IMR-90 (cell line): Measurements from ENCODE around the gene TOR2A. TPM values are rescaled to one million over a fixed set of nuclear protein-coding genes. Genes with fewer than 3 reads are reported as not detected.
A peak's percentile ranks its signal among the peaks of the same experiment; 100 is the strongest.

Experiments
- ATAC-seq: fragments of 200-7000 bp; cut with Tn5 transposase; 2 replicates; pipeline ENCODE4 v1.9.1; 2020; ENCODE audit warnings: low read depth, mild to moderate bottlenecking, moderate library complexity
- BruUV-seq: library from RNA; stranded (reverse); fragments of 400-500 nt; replicated peaks from 2 replicates; lab custom pipeline; 2021; lab: Mats Ljungman, UMichigan
- CTCF ChIA-PET: fragments of 300-600 bp; formaldehyde crosslinking; extraction: SDS; loops from one replicate; lab custom pipeline; 2021; ENCODE audit warnings: antibody characterized with exemption; lab: Yijun Ruan, JAX
- POLR2A ChIA-PET: fragments of 300-600 bp; sonication (Branson Sonifier 250); formaldehyde crosslinking; loops from one replicate; lab custom pipeline; 2022; ENCODE audit warnings: antibody characterized with exemption; ENCODE audit not compliant: unreplicated experiment; lab: Charles Lee
- DNase-seq: peaks from one replicate; pipeline ENCODE4 v3.0.0; 2013
- H2AFZ ChIP-seq: replicated peaks from 2 replicates; pipeline ENCODE3; 2013; ENCODE audit warnings: low read length, mild to moderate bottlenecking; ENCODE audit not compliant: poor library complexity
- H2AK5ac ChIP-seq: 2 replicates; pipeline ENCODE4 v1.6.1; 2013; ENCODE audit warnings: low read depth, low read length, inconsistent platforms
- H2AK9ac ChIP-seq: replicated peaks from 2 replicates; pipeline ENCODE3; 2013; ENCODE audit warnings: mild to moderate bottlenecking, low read depth, low read length, moderate library complexity; ENCODE audit not compliant: poor library complexity
- H2BK120ac ChIP-seq: 2 replicates; pipeline ENCODE4 v1.6.1; 2013; ENCODE audit warnings: low read depth, low read length, inconsistent platforms
- H2BK15ac ChIP-seq: 3 replicates; pipeline ENCODE4 v1.6.1; 2013; ENCODE audit warnings: low read depth, low read length, inconsistent platforms
- H2BK20ac ChIP-seq: 2 replicates; pipeline ENCODE4 v1.6.1; 2013; ENCODE audit warnings: low read depth, mild to moderate bottlenecking, inconsistent platforms, low read length, moderate library complexity
- H2BK5ac ChIP-seq: 2 replicates; pipeline ENCODE4 v1.6.1; 2013; ENCODE audit warnings: mild to moderate bottlenecking, low read depth, low read length, inconsistent platforms; ENCODE audit not compliant: poor library complexity, severe bottlenecking
- H3K14ac ChIP-seq: replicated peaks from 2 replicates; pipeline ENCODE4 v1.6.1; 2013; ENCODE audit warnings: low read depth, low read length, inconsistent platforms
- H3K18ac ChIP-seq: 2 replicates; pipeline ENCODE4 v1.6.1; 2013; ENCODE audit warnings: low read depth, low read length, control low read depth
- H3K23ac ChIP-seq: 2 replicates; pipeline ENCODE4 v1.6.1; 2013; ENCODE audit warnings: low read depth, low read length, inconsistent platforms
- H3K27ac ChIP-seq: 2 replicates; pipeline ENCODE4 v1.5.1; 2013; ENCODE audit warnings: mild to moderate bottlenecking, control low read depth, low read length; ENCODE audit not compliant: insufficient read depth
- H3K27me3 ChIP-seq: 2 replicates; pipeline ENCODE4 v1.6.1; 2013; ENCODE audit warnings: low read length; ENCODE audit not compliant: control insufficient read depth, insufficient read depth
- H3K36me3 ChIP-seq: 2 replicates; pipeline ENCODE4 v1.6.1; 2013; ENCODE audit warnings: low read length, mixed read lengths; ENCODE audit not compliant: control insufficient read depth, insufficient read depth
- H3K4ac ChIP-seq: 2 replicates; pipeline ENCODE4 v1.6.1; 2013; ENCODE audit warnings: low read depth, low read length, inconsistent platforms
- H3K4me1 ChIP-seq: 2 replicates; pipeline ENCODE4 v1.6.1; 2013; ENCODE audit warnings: low read length, mixed read lengths; ENCODE audit not compliant: control insufficient read depth, insufficient read depth
- H3K4me2 ChIP-seq: 2 replicates; pipeline ENCODE4 v1.6.1; 2013; ENCODE audit warnings: low read depth, mild to moderate bottlenecking, control low read depth, low read length, moderate library complexity
- H3K4me3 ChIP-seq: 2 replicates; pipeline ENCODE4 v1.5.1; 2013; ENCODE audit warnings: low read depth, mild to moderate bottlenecking, control low read depth, low read length, moderate library complexity; ENCODE audit not compliant: insufficient read depth
- H3K56ac ChIP-seq: 2 replicates; pipeline ENCODE4 v1.6.1; 2013; ENCODE audit warnings: low read length, inconsistent platforms; ENCODE audit not compliant: insufficient read depth; ENCODE audit errors: extremely low read depth
- H3K79me1 ChIP-seq, 2 experiments: 2 replicates each; pipeline ENCODE4 v1.6.1; 2013; ENCODE audit warnings: low read length in 2 of 2, inconsistent platforms in 1 of 2, low read depth in 1 of 2
- H3K9ac ChIP-seq: 2 replicates; pipeline ENCODE4 v1.6.1; 2013; ENCODE audit warnings: low read depth, low read length, control low read depth
- H3K9me1 ChIP-seq: 2 replicates; pipeline ENCODE4 v1.6.1; 2013; ENCODE audit warnings: low read length, inconsistent platforms; ENCODE audit not compliant: insufficient read depth
- H3K9me3 ChIP-seq: 2 replicates; pipeline ENCODE4 v1.6.1; 2013; ENCODE audit warnings: low read length; ENCODE audit not compliant: control insufficient read depth, insufficient read depth
- H4K20me1 ChIP-seq: 2 replicates; pipeline ENCODE4 v1.6.1; 2013; ENCODE audit warnings: low read length, inconsistent platforms; ENCODE audit not compliant: insufficient read depth
- H4K5ac ChIP-seq: 2 replicates; pipeline ENCODE4 v1.6.1; 2013; ENCODE audit warnings: mild to moderate bottlenecking, low read depth, low read length, control low read depth
- H4K8ac ChIP-seq, 2 experiments: 2 replicates each; pipeline ENCODE4 v1.6.1; 2013; ENCODE audit warnings: low read depth in 2 of 2, low read length in 2 of 2, control low read depth in 1 of 2, inconsistent platforms in 1 of 2
- H4K91ac ChIP-seq: 2 replicates; pipeline ENCODE4 v1.6.1; 2013; ENCODE audit warnings: low read depth, low read length, inconsistent platforms; ENCODE audit not compliant: insufficient read depth
- MAFK ChIP-seq: IDR thresholded peaks from 2 replicates; pipeline ENCODE4 v1.6.1; 2012; ENCODE audit warnings: low read depth, low read length, improper control_type of control experiment
- WGBS, 2 experiments: methylation state at CpG; one replicate each; pipeline versions ENCODE4 v1.1.5 to v1.1.7; 2013; ENCODE audit warnings: missing lambda C conversion rate in 2 of 2; ENCODE audit not compliant: insufficient read length in 1 of 2; ENCODE audit errors: extremely low coverage in 2 of 2; 5-methylcytosine and 5-hydroxymethylcytosine counted together
- dilution Hi-C: fragments of 300-500 bp; cut with HindIII; formaldehyde crosslinking; loops from one replicate; pipeline ENCODE4 v1.14.3; 2018; ENCODE audit warnings: low sequenced_read_pairs; ENCODE audit not compliant: unreplicated experiment
- in situ Hi-C: fragments of 300-500 bp; cut with MboI; formaldehyde crosslinking; loops from 3 replicates; pipeline ENCODE4 v1.14.3; 2019; ENCODE audit warnings: low sequenced_read_pairs, inconsistent platforms, mixed read lengths
- intact Hi-C: fragments of 100-400 bp; cut with micrococcal nuclease; formaldehyde crosslinking; loops from 2 replicates; pipeline ENCODE4 v1.10.0; 2022
- polyA plus RNA-seq, 3 experiments: library from polyadenylated mRNA; depleted of rRNA; stranded (reverse); fragments of >200 nt; gene quantifications; 2 replicates each; pipeline ENCODE4 v1.2.3, GENCODE V29; 2012; ENCODE audit warnings: low replicate concordance in 1 of 3
- total RNA-seq: library from RNA; depleted of rRNA; stranded (reverse); fragments of >200 nt; gene quantifications from 2 replicates; pipeline ENCODE4 v1.2.3, GENCODE V29; 2012

Gene TOR2A
- total and polyA plus RNA-seq, 2 of the 4 experiments (the other 2 are of a cell fraction), result 0.90 to 12.5 TPM

GRCh38 chr9:127771570-127772189 lies 36.6 kb upstream of the TOR2A start:
- Histone ChIP-seq H2AFZ (peak overlapping the region; percentile 94), H4K5ac (no peak overlapping the region), H3K56ac (no peak overlapping the region), H3K4ac (no peak overlapping the region), H4K20me1 (no peaks in the 10 kb centered on the region), H2BK15ac (no peak overlapping the region), H3K27me3 (peaks cover 7% of the 10 kb centered on the region), H2AK9ac (peak overlapping the region; percentile 73), H2BK5ac (no peak overlapping the region), H3K4me2 (peak overlapping the region; percentile 90), H2BK20ac (no peak overlapping the region), H3K18ac (no peak overlapping the region), H3K9me3 (no peaks in the 10 kb centered on the region), H3K9ac (no peak overlapping the region), H3K79me1 (no peaks in the 10 kb centered on the region), H3K14ac (no peak overlapping the region), H4K8ac (0 out of 4 replicates have a peak overlapping the region, but pooled peaks of 1 of the 2 experiments have one; percentile 38), H2BK120ac (no peak overlapping the region), H3K4me3 (peak overlapping the region; percentile 35), H3K23ac (0 out of 2 replicates have a peak overlapping the region, but pooled peaks have one; percentile 8), H3K27ac (no peak overlapping the region), H2AK5ac (no peak overlapping the region), H3K36me3 (no peaks in the 10 kb centered on the region), H3K4me1 (peaks cover 2% of the 10 kb centered on the region; the same call in 1 of the 2 replicates), H3K9me1 (no peaks in the 10 kb centered on the region; the same call in 1 of the 2 replicates), H4K91ac (no peak overlapping the region)
- in situ Hi-C loops, result no loop called here
- CTCF ChIA-PET, result no interaction called here
- POLR2A ChIA-PET, result interaction anchor here (0.8 kb wide), 1 partner anchor 21 kb away, joined by 3 read pairs; no protein-coding TSS in a partner anchor
- dilution Hi-C loops, result no loop called here
- ATAC-seq (no peak), DNase-seq (no peak)
- WGBS, 2 experiments, result no CpG with 5 or more reads among the region's 19 CpGs
- TF ChIP-seq MAFK, result no peak
- intact Hi-C loops, result no loop called here
- BruUV-seq, result no TSS peak
